ENCODE results near the gene ABCA13. TPM values are rescaled to one million over a fixed set of nuclear protein-coding genes. Genes with fewer than 3 reads are reported as not detected.

Gene ABCA13
- total RNA-seq, 1 experiment from 2014 or later = 0.76 TPM

DNA sequence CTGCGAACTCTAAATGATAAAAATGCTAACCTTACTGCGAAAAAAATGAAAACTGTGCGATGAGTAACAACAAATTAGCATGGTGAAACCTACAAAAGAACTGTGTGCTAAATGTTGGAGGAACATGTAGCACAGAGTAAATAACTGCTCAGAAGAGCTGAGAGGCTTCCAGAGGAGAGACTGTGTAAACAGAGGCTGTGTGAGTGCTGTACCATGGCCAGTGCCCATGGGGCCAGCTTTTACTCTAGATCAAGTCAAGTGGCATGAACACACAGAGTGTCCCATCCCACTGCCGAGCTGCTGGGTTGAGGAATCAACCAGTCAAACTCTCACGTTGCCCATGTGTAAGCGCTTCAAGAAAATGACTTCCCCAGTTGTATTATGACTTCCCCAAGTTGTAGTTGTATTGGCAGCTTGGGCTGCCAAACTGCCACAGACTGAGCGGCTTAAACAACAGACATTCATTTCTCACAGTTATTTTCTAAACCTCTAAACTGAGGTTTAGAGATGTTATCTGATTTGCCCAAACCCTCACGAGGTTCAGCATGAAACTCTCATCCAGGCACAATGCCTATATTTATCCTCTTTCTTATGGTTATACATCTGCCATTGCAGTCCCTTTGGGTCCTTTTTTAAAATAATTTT is 270.7 kb downstream of the ABCA13 start:
- H3F3A ChIP-seq (ENCODE audit: insufficient read depth, low read depth) = no peaks in the 10 kb centered on the region
- POLR2A ChIA-PET (ENCODE audit: unreplicated experiment) = no interaction called here

GRCh38 chr7:48443051-48443450 is 271.8 kb downstream of the ABCA13 start:
- intact Hi-C loops (cut with micrococcal nuclease; ENCODE audit: unreplicated experiment) = no loop called here
- H3K27ac ChIP-seq = no peak overlapping the region
- CTCF ChIA-PET = no interaction called here
- no peaks in the 10 kb centered on the region for H3K79me2 ChIP-seq (ENCODE audit: low read depth)
- H4K20me1 ChIP-seq (ENCODE audit: insufficient read depth) = no peaks in the 10 kb centered on the region
- H3K9me3 ChIP-seq (ENCODE audit: insufficient read depth, low read depth) = no peaks in the 10 kb centered on the region
- no peaks in the 10 kb centered on the region for H3K4me1 ChIP-seq (replicated peaks; ENCODE audit: insufficient read depth)
- no peaks in the 10 kb centered on the region for H3K36me3 ChIP-seq (ENCODE audit: low read depth)
- no peak for TF ChIP-seq CTCF (conservative IDR thresholded peaks at IDR 0.05)
- no peak for TF ChIP-seq EZH2 (IDR thresholded peaks at IDR 0.05; ENCODE audit: low read depth)
- POLR2A ChIA-PET (ENCODE audit: unreplicated experiment) = no interaction called here
- no peak for DNase-seq
- no peak overlapping the region for H3K4me2 ChIP-seq
- BruUV-seq (replicated peaks) = no TSS peak
- 0 out of 2 replicates have a peak, but pooled peaks cover 4% of the 10 kb centered on the region for H3K27me3 ChIP-seq (ENCODE audit: insufficient read depth, low read depth)
- no peak overlapping the region for H3K4me3 ChIP-seq
- no peak overlapping the region; the same call in 1 of the 2 replicates for H2AFZ ChIP-seq
- H3F3A ChIP-seq (ENCODE audit: insufficient read depth, low read depth) = no peaks in the 10 kb centered on the region
- H3K9me2 ChIP-seq (ENCODE audit: insufficient read depth) = no peaks in the 10 kb centered on the region

More for the DNA sequence above, 270.7 kb downstream of the ABCA13 start:
- Histone ChIP-seq H3K79me2 (ENCODE audit: low read depth) (no peaks in the 10 kb centered on the region), H3K4me1 (replicated peaks; ENCODE audit: insufficient read depth) (no peaks in the 10 kb centered on the region), H4K20me1 (ENCODE audit: insufficient read depth) (no peaks in the 10 kb centered on the region), H3K9me2 (ENCODE audit: insufficient read depth) (no peaks in the 10 kb centered on the region), H3K4me2 (no peak overlapping the region), H3K36me3 (ENCODE audit: low read depth) (no peaks in the 10 kb centered on the region), H3K9me3 (ENCODE audit: insufficient read depth, low read depth) (no peaks in the 10 kb centered on the region), H3K27me3 (ENCODE audit: insufficient read depth, low read depth) (0 out of 2 replicates have a peak, but pooled peaks cover 4% of the 10 kb centered on the region), H2AFZ (no peak overlapping the region), H3K27ac (no peak overlapping the region), H3K4me3 (no peak overlapping the region)
- CTCF ChIA-PET = no interaction called here
- no peak for DNase-seq
- intact Hi-C loops (cut with micrococcal nuclease; ENCODE audit: unreplicated experiment) = no loop called here
- no peak for TF ChIP-seq CTCF (conservative IDR thresholded peaks at IDR 0.05)
- BruUV-seq (replicated peaks) = no TSS peak

- Histone ChIP-seq H3K4me2 (no peak overlapping the region), H4K20me1 (ENCODE audit: insufficient read depth) (no peaks in the 10 kb centered on the region), H3K9me2 (ENCODE audit: insufficient read depth) (no peaks in the 10 kb centered on the region), H3K79me2 (ENCODE audit: low read depth) (no peaks in the 10 kb centered on the region), H3K27ac (no peak overlapping the region), H3K4me3 (no peak overlapping the region), H3K36me3 (ENCODE audit: low read depth) (no peaks in the 10 kb centered on the region), H2AFZ (no peak overlapping the region), H3K9me3 (ENCODE audit: insufficient read depth, low read depth) (no peaks in the 10 kb centered on the region), H3K4me1 (replicated peaks; ENCODE audit: insufficient read depth) (no peaks in the 10 kb centered on the region), H3K27me3 (ENCODE audit: insufficient read depth, low read depth) (0 out of 2 replicates have a peak, but pooled peaks cover 2% of the 10 kb centered on the region), H3F3A (ENCODE audit: insufficient read depth, low read depth) (no peaks in the 10 kb centered on the region)
- ChIA-PET CTCF (no interaction called here), POLR2A (ENCODE audit: unreplicated experiment) (no interaction called here)
- BruUV-seq (replicated peaks) = no TSS peak
- intact Hi-C loops (cut with micrococcal nuclease; ENCODE audit: unreplicated experiment) = no loop called here
- DNase-seq = no peak
- TF ChIP-seq EZH2 (IDR thresholded peaks at IDR 0.05; ENCODE audit: low read depth) (no peak), CTCF (conservative IDR thresholded peaks at IDR 0.05) (no peak)
These were observed 275.5 kb downstream of the ABCA13 start for GRCh38 chr7:48446721-48447120.

Data from PC-9 (cell line).